Measurements from ENCODE around the gene ANKS1B. TPM values are rescaled to one million over a fixed set of nuclear protein-coding genes. Genes with fewer than 3 reads are reported as not detected.

Gene ANKS1B
- total RNA-seq, 1 experiment from 2014 or later, result 5.8 TPM

GRCh38 chr12:99140017-99140720, 844.6 kb downstream of the ANKS1B start:
- Mint-ChIP-seq H3K4me1 (peaks cover 17% of the 10 kb centered on the region), H3K4me3 (no peak overlapping the region), H3K36me3 (peaks cover 14% of the 10 kb centered on the region), H3K27ac (no peak overlapping the region), H3K9me3 (peaks cover 45% of the 10 kb centered on the region), H3K27me3 (ENCODE audit: low read depth) (no peaks in the 10 kb centered on the region)
- CTCF ChIA-PET, result no interaction called here
- DNase-seq (ENCODE audit: low spot score) (no peak), ATAC-seq (no peak)
- POLR2A ChIA-PET, result no interaction called here
- TF ChIP-seq ARID4B (CRISPR knock-in tag; IDR thresholded peaks at IDR 0.05; ENCODE audit: borderline replicate concordance) (no peak), ZNF263 (CRISPR knock-in tag; IDR thresholded peaks at IDR 0.05; ENCODE audit: low read depth) (no peak), ESRRA (CRISPR knock-in tag; IDR thresholded peaks at IDR 0.05; ENCODE audit: borderline replicate concordance) (no peak), ZNF396 (CRISPR knock-in tag; IDR thresholded peaks at IDR 0.05; ENCODE audit: borderline replicate concordance) (no peak), ZBTB21 (CRISPR knock-in tag; IDR thresholded peaks at IDR 0.05; ENCODE audit: borderline replicate concordance) (no peak), IRF2 (CRISPR knock-in tag; IDR thresholded peaks at IDR 0.05; ENCODE audit: borderline replicate concordance, low read depth) (no peak), ZSCAN18 (CRISPR knock-in tag; IDR thresholded peaks at IDR 0.05) (no peak), NFYB (CRISPR knock-in tag; conservative IDR thresholded peaks at IDR 0.05; ENCODE audit: low read depth) (no peak), AFF4 (CRISPR knock-in tag; IDR thresholded peaks at IDR 0.05; ENCODE audit: borderline replicate concordance) (no peak), SP1 (CRISPR knock-in tag; conservative IDR thresholded peaks at IDR 0.05) (no peak), TCF7 (CRISPR knock-in tag; IDR thresholded peaks at IDR 0.05; ENCODE audit: low read depth) (no peak)

- POLR2A ChIA-PET, result no interaction called here
- no peak for ATAC-seq
- Mint-ChIP-seq H3K27me3 (ENCODE audit: low read depth) (no peaks in the 10 kb centered on the region), H3K9me3 (peaks cover 27% of the 10 kb centered on the region), H3K27ac (no peak overlapping the region), H3K4me3 (no peak overlapping the region), H3K4me1 (peaks cover 17% of the 10 kb centered on the region), H3K36me3 (peaks cover 7% of the 10 kb centered on the region)
- CTCF ChIA-PET, result interaction anchor here (0.6 kb wide), 1 partner anchor 13 kb away, joined by 3 read pairs; no protein-coding TSS in a partner anchor
- no peak for DNase-seq (ENCODE audit: low spot score)
- TF ChIP-seq CREB1 (CRISPR knock-in tag; IDR thresholded peaks at IDR 0.05), result no peak
- no peak for TF ChIP-seq ZNF219 (CRISPR knock-in tag; IDR thresholded peaks at IDR 0.05; ENCODE audit: borderline replicate concordance)
- no peak for TF ChIP-seq OVOL2 (CRISPR knock-in tag; IDR thresholded peaks at IDR 0.05; ENCODE audit: borderline replicate concordance)
- no peak for TF ChIP-seq ZNF423 (CRISPR knock-in tag; IDR thresholded peaks at IDR 0.05)
- TF ChIP-seq NR3C1 (CRISPR knock-in tag; conservative IDR thresholded peaks at IDR 0.05; ENCODE audit: low read depth), result no peak
- TF ChIP-seq E2F5 (CRISPR knock-in tag; IDR thresholded peaks at IDR 0.05), result no peak
- no peak for TF ChIP-seq TEAD4 (CRISPR knock-in tag; IDR thresholded peaks at IDR 0.05)
- no peak for TF ChIP-seq ZBTB43 (CRISPR knock-in tag; IDR thresholded peaks at IDR 0.05)
- TF ChIP-seq ATF3 (CRISPR knock-in tag; conservative IDR thresholded peaks at IDR 0.05), result no peak
Observed at GRCh38 chr12:99138393-99138792, 846.3 kb downstream of the ANKS1B start.
